ENCODE measurements around the gene AADAC.

The AADAC gene

DNA sequence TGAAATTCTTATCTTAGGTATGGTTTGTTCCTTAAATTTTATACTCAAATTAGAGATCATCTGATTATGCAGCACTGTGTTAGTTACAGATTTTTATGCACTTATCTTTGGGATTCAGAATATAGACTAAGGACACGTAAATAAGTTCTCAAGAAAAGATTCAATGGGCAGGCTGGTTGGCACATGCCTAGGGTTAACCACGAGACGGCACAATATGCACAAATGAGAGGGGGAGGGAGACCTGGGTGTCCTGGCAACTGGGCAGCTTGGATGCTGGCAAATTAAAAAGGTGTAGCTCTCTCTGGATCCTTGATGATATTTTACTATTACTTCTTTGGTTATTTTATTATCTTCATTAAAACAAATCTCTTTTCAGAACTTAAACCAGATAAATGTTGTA, 672 bp downstream of the AADAC start:
- no peak for DNase-seq
- H4K20me1 ChIP-seq (ENCODE audit: insufficient read depth, low read length) = no peaks in the 10 kb centered on the region
- no peak overlapping the region for H3K9ac ChIP-seq (ENCODE audit: low read depth, low read length)
- peaks cover 8% of the 10 kb centered on the region for H3K9me3 ChIP-seq (ENCODE audit: insufficient read depth, low read length, severe bottlenecking)
- H3K79me2 ChIP-seq (ENCODE audit: insufficient read depth, low read length) = no peaks in the 10 kb centered on the region
- 0 out of 3 replicates have a peak, but pooled peaks have one; percentile 34 for ATAC-seq (ENCODE audit: insufficient read depth, low read depth)
- H3K4me2 ChIP-seq (ENCODE audit: insufficient read depth, low read length) = no peak overlapping the region
- H3K4me3 ChIP-seq (ENCODE audit: low read depth in 1 of 2, low read length in 2 of 2) = no peak overlapping the region
- TF ChIP-seq EZH2 (IDR thresholded peaks at IDR 0.05; ENCODE audit: borderline replicate concordance, low read depth, low read length, severe bottlenecking) = no peak
- TF ChIP-seq, protein P1, sequence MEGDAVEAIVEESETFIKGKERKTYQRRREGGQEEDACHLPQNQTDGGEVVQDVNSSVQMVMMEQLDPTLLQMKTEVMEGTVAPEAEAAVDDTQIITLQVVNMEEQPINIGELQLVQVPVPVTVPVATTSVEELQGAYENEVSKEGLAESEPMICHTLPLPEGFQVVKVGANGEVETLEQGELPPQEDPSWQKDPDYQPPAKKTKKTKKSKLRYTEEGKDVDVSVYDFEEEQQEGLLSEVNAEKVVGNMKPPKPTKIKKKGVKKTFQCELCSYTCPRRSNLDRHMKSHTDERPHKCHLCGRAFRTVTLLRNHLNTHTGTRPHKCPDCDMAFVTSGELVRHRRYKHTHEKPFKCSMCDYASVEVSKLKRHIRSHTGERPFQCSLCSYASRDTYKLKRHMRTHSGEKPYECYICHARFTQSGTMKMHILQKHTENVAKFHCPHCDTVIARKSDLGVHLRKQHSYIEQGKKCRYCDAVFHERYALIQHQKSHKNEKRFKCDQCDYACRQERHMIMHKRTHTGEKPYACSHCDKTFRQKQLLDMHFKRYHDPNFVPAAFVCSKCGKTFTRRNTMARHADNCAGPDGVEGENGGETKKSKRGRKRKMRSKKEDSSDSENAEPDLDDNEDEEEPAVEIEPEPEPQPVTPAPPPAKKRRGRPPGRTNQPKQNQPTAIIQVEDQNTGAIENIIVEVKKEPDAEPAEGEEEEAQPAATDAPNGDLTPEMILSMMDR (IDR thresholded peaks at IDR 0.05; ENCODE audit: borderline replicate concordance, extremely low read depth, low read length, poor library complexity, severe bottlenecking) = no peak
- no peak overlapping the region for H3K27ac ChIP-seq (ENCODE audit: low read length)
- no peak overlapping the region for H2AFZ ChIP-seq (ENCODE audit: low read depth, low read length)
- H3K27me3 ChIP-seq (ENCODE audit: insufficient read depth, low read length, poor library complexity) = no peaks in the 10 kb centered on the region
- H3K4me1 ChIP-seq (ENCODE audit: insufficient read depth, low read length) = peaks cover 41% of the 10 kb centered on the region
- no peaks in the 10 kb centered on the region for H3K36me3 ChIP-seq (ENCODE audit: insufficient read depth, low read length)

DNA sequence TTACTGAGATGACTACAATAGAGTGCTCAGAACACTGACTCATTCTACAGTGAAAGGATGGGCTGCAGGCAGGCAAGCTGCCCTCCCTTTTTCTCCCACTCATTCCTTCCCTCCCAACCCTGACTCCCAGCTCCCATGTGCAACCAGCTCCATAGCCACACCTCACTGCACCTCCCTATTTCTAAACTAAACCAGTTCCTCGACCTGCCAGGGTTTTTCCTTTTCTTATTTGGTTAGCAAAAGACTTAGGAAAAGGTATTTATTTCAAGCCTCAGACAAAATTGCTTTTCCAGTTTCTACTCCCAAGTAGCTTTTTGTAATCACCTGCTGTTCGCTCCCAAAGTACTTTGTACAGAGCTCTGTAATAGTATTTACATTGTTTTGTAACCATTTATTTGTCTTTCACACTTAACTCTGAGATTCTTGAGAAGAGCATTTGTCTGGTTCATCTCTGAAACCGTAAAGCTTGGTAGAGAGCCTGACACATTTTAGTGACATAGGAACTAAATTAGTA, 2.2 kb downstream of the AADAC start:
- DNase-seq (no peak), ATAC-seq (ENCODE audit: insufficient read depth, low read depth) (no peak)
- TF ChIP-seq, protein P1 (IDR thresholded peaks at IDR 0.05; ENCODE audit: borderline replicate concordance, extremely low read depth, low read length, poor library complexity, severe bottlenecking) = no peak
- TF ChIP-seq EZH2 (IDR thresholded peaks at IDR 0.05; ENCODE audit: borderline replicate concordance, low read depth, low read length, severe bottlenecking) = no peak
- Histone ChIP-seq H3K4me3 (ENCODE audit: low read depth in 1 of 2, low read length in 2 of 2) (no peak overlapping the region), H2AFZ (ENCODE audit: low read depth, low read length) (peak overlapping the region; percentile 37; the same call in 1 of the 2 replicates), H3K9me3 (ENCODE audit: insufficient read depth, low read length, severe bottlenecking) (no peaks in the 10 kb centered on the region), H3K9ac (ENCODE audit: low read depth, low read length) (no peak overlapping the region), H3K27me3 (ENCODE audit: insufficient read depth, low read length, poor library complexity) (no peaks in the 10 kb centered on the region), H3K27ac (ENCODE audit: low read length) (no peak overlapping the region), H3K79me2 (ENCODE audit: insufficient read depth, low read length) (no peaks in the 10 kb centered on the region), H3K36me3 (ENCODE audit: insufficient read depth, low read length) (no peaks in the 10 kb centered on the region), H4K20me1 (ENCODE audit: insufficient read depth, low read length) (no peaks in the 10 kb centered on the region), H3K4me1 (ENCODE audit: insufficient read depth, low read length) (peaks cover 32% of the 10 kb centered on the region), H3K4me2 (ENCODE audit: insufficient read depth, low read length) (no peak overlapping the region)

DNA sequence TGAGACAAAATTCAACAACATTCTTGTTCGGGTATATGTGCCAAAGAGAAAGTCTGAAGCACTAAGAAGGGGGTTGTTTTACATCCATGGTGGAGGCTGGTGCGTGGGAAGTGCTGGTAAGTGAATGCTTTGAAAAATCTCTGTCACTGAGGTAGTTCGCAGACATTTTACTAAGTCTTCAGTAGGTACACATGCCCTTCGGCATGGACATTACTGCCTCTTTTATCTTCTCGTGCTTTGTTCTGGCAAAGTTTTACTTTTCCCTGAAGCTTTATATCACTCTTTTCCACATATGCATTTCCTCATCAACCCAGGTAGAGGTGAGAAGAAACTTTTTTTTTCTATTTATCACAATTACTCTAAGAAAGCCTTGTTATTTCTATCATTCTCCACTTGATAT, 3.6 kb downstream of the AADAC start:
- no peak for ATAC-seq (ENCODE audit: insufficient read depth, low read depth)
- Histone ChIP-seq H3K27me3 (ENCODE audit: insufficient read depth, low read length, poor library complexity) (no peaks in the 10 kb centered on the region), H3K4me3 (ENCODE audit: low read depth in 1 of 2, low read length in 2 of 2) (no peak overlapping the region), H3K4me2 (ENCODE audit: insufficient read depth, low read length) (no peak overlapping the region), H3K79me2 (ENCODE audit: insufficient read depth, low read length) (no peaks in the 10 kb centered on the region), H2AFZ (ENCODE audit: low read depth, low read length) (no peak overlapping the region), H3K9me3 (ENCODE audit: insufficient read depth, low read length, severe bottlenecking) (no peaks in the 10 kb centered on the region), H3K36me3 (ENCODE audit: insufficient read depth, low read length) (no peaks in the 10 kb centered on the region), H3K9ac (ENCODE audit: low read depth, low read length) (no peak overlapping the region), H3K4me1 (ENCODE audit: insufficient read depth, low read length) (peaks cover 18% of the 10 kb centered on the region), H4K20me1 (ENCODE audit: insufficient read depth, low read length) (no peaks in the 10 kb centered on the region), H3K27ac (ENCODE audit: low read length) (no peak overlapping the region)
- no peak for DNase-seq
- TF ChIP-seq, protein P1 (IDR thresholded peaks at IDR 0.05; ENCODE audit: borderline replicate concordance, extremely low read depth, low read length, poor library complexity, severe bottlenecking) = no peak
- no peak for TF ChIP-seq EZH2 (IDR thresholded peaks at IDR 0.05; ENCODE audit: borderline replicate concordance, low read depth, low read length, severe bottlenecking)

Measured in DND-41 (cell line).